ENCODE results near the gene CTXND1. TPM values are rescaled to one million over a fixed set of nuclear protein-coding genes. Genes with fewer than 3 reads are reported as not detected.

CTXND1 gene
- total and polyA plus RNA-seq, 4 donors = 5.0 to 23.3 (median 12.3) TPM

GRCh38 chr15:80217327-80217900 lies 34.6 kb downstream of the CTXND1 start:
- no peak overlapping the region for H3K4me3 ChIP-seq (ENCODE audit: low read depth, low read length)
- H3K27ac ChIP-seq (ENCODE audit: low read depth, low read length) = no peak overlapping the region
- H3K36me3 ChIP-seq (ENCODE audit: control insufficient read depth, insufficient read depth, low read length) = no peaks in the 10 kb centered on the region
- no peaks in the 10 kb centered on the region for H3K4me1 ChIP-seq (ENCODE audit: control insufficient read depth, insufficient read depth, low read length)
- H3K9me3 ChIP-seq (ENCODE audit: control insufficient read depth, insufficient read depth, low read length) = no peaks in the 10 kb centered on the region
- no peaks in the 10 kb centered on the region for H3K27me3 ChIP-seq (ENCODE audit: control insufficient read depth, insufficient read depth, low read length)
- no peak for DNase-seq (ENCODE audit: low read depth in 4 of 6, low spot score in 6 of 6)
- WGBS (ENCODE audit: insufficient coverage) = no CpG with 5 or more reads among the region's 4 CpGs

- Histone ChIP-seq H3K4me1 (ENCODE audit: control insufficient read depth, insufficient read depth, low read length) (no peaks in the 10 kb centered on the region), H3K27me3 (ENCODE audit: control insufficient read depth, insufficient read depth, low read length) (no peaks in the 10 kb centered on the region), H3K9me3 (ENCODE audit: control insufficient read depth, insufficient read depth, low read length) (no peaks in the 10 kb centered on the region), H3K4me3 (ENCODE audit: low read depth, low read length) (no peak overlapping the region), H3K27ac (ENCODE audit: low read depth, low read length) (no peak overlapping the region), H3K36me3 (ENCODE audit: control insufficient read depth, insufficient read depth, low read length) (no peaks in the 10 kb centered on the region)
- DNase-seq (ENCODE audit: low read depth in 4 of 6, low spot score in 6 of 6) = peak in 1 of 6 donors; percentile 81
- WGBS (ENCODE audit: insufficient coverage) = 94% methylated on average over 1 of the region's 1 CpG
Observed at GRCh38 chr15:80216911-80217310, 35.1 kb downstream of the CTXND1 start.

GRCh38 chr15:80216141-80216540 lies 35.9 kb downstream of the CTXND1 start:
- DNase-seq (ENCODE audit: low read depth in 4 of 6, low spot score in 6 of 6) = peak in 1 of 6 donors; percentile 74
- 83% methylated on average over 2 of the region's 5 CpGs for WGBS (ENCODE audit: insufficient coverage)
- no peaks in the 10 kb centered on the region for H3K4me1 ChIP-seq (ENCODE audit: control insufficient read depth, insufficient read depth, low read length)

GRCh38 chr15:80214910-80215309 lies 37.1 kb downstream of the CTXND1 start:
- H3K9me3 ChIP-seq (ENCODE audit: control insufficient read depth, insufficient read depth, low read length) = no peaks in the 10 kb centered on the region
- no peaks in the 10 kb centered on the region for H3K27me3 ChIP-seq (ENCODE audit: control insufficient read depth, insufficient read depth, low read length)
- no peak overlapping the region for H3K4me3 ChIP-seq (ENCODE audit: low read depth, low read length)
- DNase-seq (ENCODE audit: low read depth in 4 of 6, low spot score in 6 of 6) = no peak
- no peaks in the 10 kb centered on the region for H3K4me1 ChIP-seq (ENCODE audit: control insufficient read depth, insufficient read depth, low read length)
- no CpG with 5 or more reads among the region's 2 CpGs for WGBS (ENCODE audit: insufficient coverage)
- H3K36me3 ChIP-seq (ENCODE audit: control insufficient read depth, insufficient read depth, low read length) = no peaks in the 10 kb centered on the region
- no peak overlapping the region for H3K27ac ChIP-seq (ENCODE audit: low read depth, low read length)

More at GRCh38 chr15:80216141-80216540, 35.9 kb downstream of the CTXND1 start:
- H3K4me3 ChIP-seq (ENCODE audit: low read depth, low read length) = no peak overlapping the region
- no peaks in the 10 kb centered on the region for H3K9me3 ChIP-seq (ENCODE audit: control insufficient read depth, insufficient read depth, low read length)
- no peaks in the 10 kb centered on the region for H3K36me3 ChIP-seq (ENCODE audit: control insufficient read depth, insufficient read depth, low read length)
- no peak overlapping the region for H3K27ac ChIP-seq (ENCODE audit: low read depth, low read length)
- no peaks in the 10 kb centered on the region for H3K27me3 ChIP-seq (ENCODE audit: control insufficient read depth, insufficient read depth, low read length)

- no peak for DNase-seq (ENCODE audit: low read depth in 4 of 6, low spot score in 6 of 6)
- WGBS (ENCODE audit: insufficient coverage) = no CpG with 5 or more reads among the region's 1 CpG
- Histone ChIP-seq H3K9me3 (ENCODE audit: control insufficient read depth, insufficient read depth, low read length) (no peaks in the 10 kb centered on the region), H3K4me3 (ENCODE audit: low read depth, low read length) (no peak overlapping the region), H3K27ac (ENCODE audit: low read depth, low read length) (no peak overlapping the region), H3K36me3 (ENCODE audit: control insufficient read depth, insufficient read depth, low read length) (no peaks in the 10 kb centered on the region), H3K27me3 (ENCODE audit: control insufficient read depth, insufficient read depth, low read length) (no peaks in the 10 kb centered on the region), H3K4me1 (ENCODE audit: control insufficient read depth, insufficient read depth, low read length) (peaks cover 3% of the 10 kb centered on the region)
Observed at GRCh38 chr15:80211976-80212375, 40.0 kb downstream of the CTXND1 start.

GRCh38 chr15:80210611-80211573 lies 41.1 kb downstream of the CTXND1 start:
- Histone ChIP-seq H3K9me3 (ENCODE audit: control insufficient read depth, insufficient read depth, low read length) (no peaks in the 10 kb centered on the region), H3K36me3 (ENCODE audit: control insufficient read depth, insufficient read depth, low read length) (no peaks in the 10 kb centered on the region), H3K27me3 (ENCODE audit: control insufficient read depth, insufficient read depth, low read length) (no peaks in the 10 kb centered on the region), H3K4me3 (ENCODE audit: low read depth, low read length) (no peak overlapping the region), H3K27ac (ENCODE audit: low read depth, low read length) (no peak overlapping the region), H3K4me1 (ENCODE audit: control insufficient read depth, insufficient read depth, low read length) (peaks cover 3% of the 10 kb centered on the region)
- 92% methylated on average over 8 of the region's 12 CpGs for WGBS (ENCODE audit: insufficient coverage)
- DNase-seq (ENCODE audit: low read depth in 4 of 6, low spot score in 6 of 6) = no peak

GRCh38 chr15:80208758-80209734 lies 43.0 kb downstream of the CTXND1 start:
- H3K4me1 ChIP-seq (ENCODE audit: control insufficient read depth, insufficient read depth, low read length) = peaks cover 3% of the 10 kb centered on the region
- H3K4me3 ChIP-seq (ENCODE audit: low read depth, low read length) = no peak overlapping the region
- no peaks in the 10 kb centered on the region for H3K36me3 ChIP-seq (ENCODE audit: control insufficient read depth, insufficient read depth, low read length)
- 88% methylated on average over 8 of the region's 11 CpGs for WGBS (ENCODE audit: insufficient coverage)
- DNase-seq (ENCODE audit: low read depth in 4 of 6, low spot score in 6 of 6) = no peak
- H3K9me3 ChIP-seq (ENCODE audit: control insufficient read depth, insufficient read depth, low read length) = no peaks in the 10 kb centered on the region
- H3K27ac ChIP-seq (ENCODE audit: low read depth, low read length) = no peak overlapping the region
- H3K27me3 ChIP-seq (ENCODE audit: control insufficient read depth, insufficient read depth, low read length) = no peaks in the 10 kb centered on the region

GRCh38 chr15:80207887-80208286 lies 44.1 kb downstream of the CTXND1 start:
- Histone ChIP-seq H3K9me3 (ENCODE audit: control insufficient read depth, insufficient read depth, low read length) (no peaks in the 10 kb centered on the region), H3K36me3 (ENCODE audit: control insufficient read depth, insufficient read depth, low read length) (peaks cover 6% of the 10 kb centered on the region), H3K4me1 (ENCODE audit: control insufficient read depth, insufficient read depth, low read length) (peaks cover 3% of the 10 kb centered on the region), H3K4me3 (ENCODE audit: low read depth, low read length) (no peak overlapping the region), H3K27me3 (ENCODE audit: control insufficient read depth, insufficient read depth, low read length) (no peaks in the 10 kb centered on the region), H3K27ac (ENCODE audit: low read depth, low read length) (no peak overlapping the region)
- DNase-seq (ENCODE audit: low read depth in 4 of 6, low spot score in 6 of 6) = no peak
- no CpG with 5 or more reads among the region's 3 CpGs for WGBS (ENCODE audit: insufficient coverage)

GRCh38 chr15:80204231-80204630 lies 47.8 kb downstream of the CTXND1 start:
- no peak overlapping the region for H3K4me3 ChIP-seq (ENCODE audit: low read depth, low read length)
- no peaks in the 10 kb centered on the region for H3K9me3 ChIP-seq (ENCODE audit: control insufficient read depth, insufficient read depth, low read length)
- peaks cover 2% of the 10 kb centered on the region for H3K4me1 ChIP-seq (ENCODE audit: control insufficient read depth, insufficient read depth, low read length)
- WGBS (ENCODE audit: insufficient coverage) = no CpG with 5 or more reads among the region's 4 CpGs
- no peak for DNase-seq (ENCODE audit: low read depth in 4 of 6, low spot score in 6 of 6)
- H3K36me3 ChIP-seq (ENCODE audit: control insufficient read depth, insufficient read depth, low read length) = peaks cover 22% of the 10 kb centered on the region
- H3K27me3 ChIP-seq (ENCODE audit: control insufficient read depth, insufficient read depth, low read length) = no peaks in the 10 kb centered on the region
- no peak overlapping the region for H3K27ac ChIP-seq (ENCODE audit: low read depth, low read length)
